KBM-7 (cell line): Measurements from ENCODE around the gene SLC15A5.
A peak's percentile ranks its signal among the peaks of the same experiment; 100 is the strongest.

ENCODE experiments used
- DNase-seq: peaks from one replicate; pipeline ENCODE4 v3.0.0-alpha.2; 2015
- in situ Hi-C: fragments of 300-500 bp; cut with MboI; formaldehyde crosslinking; loops from 2 replicates; pipeline ENCODE4 v1.14.3; 2020; ENCODE audit warnings: low sequenced_read_pairs, low pct_unique_long_range_greater_than_20kb, mixed read lengths

Gene SLC15A5

DNA sequence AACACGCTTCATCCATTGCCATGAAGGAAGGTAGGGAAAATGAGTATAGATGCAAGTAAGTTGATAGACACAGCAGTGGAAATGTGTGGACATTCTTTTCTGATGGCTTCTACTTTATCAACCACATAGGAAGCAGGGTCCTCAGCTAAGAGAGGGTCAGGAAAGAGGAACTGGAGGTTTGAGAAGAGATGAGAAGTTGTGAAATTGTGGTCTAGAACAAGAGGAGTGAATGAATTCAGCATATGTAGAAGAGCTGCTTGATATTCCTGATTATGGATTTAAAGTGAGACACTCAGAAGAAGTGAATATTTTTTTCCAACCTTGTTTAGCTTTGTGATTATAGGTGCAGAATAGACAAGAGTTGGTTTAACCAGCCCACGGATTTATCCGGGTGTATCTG lies 128.5 kb downstream of the SLC15A5 start:
- in situ Hi-C loops = no loop called here
- DNase-seq = peak; percentile 86
